ENCODE results near the gene UNC5C. TPM values are rescaled to one million over a fixed set of nuclear protein-coding genes. Genes with fewer than 3 reads are reported as not detected.

UNC5C gene
- total and polyA plus RNA-seq, 2 of the 8 experiments (the other 6 are each of a cell fraction or from before 2014, with no cell fraction given): 0.30 to 1.3 TPM

DNA sequence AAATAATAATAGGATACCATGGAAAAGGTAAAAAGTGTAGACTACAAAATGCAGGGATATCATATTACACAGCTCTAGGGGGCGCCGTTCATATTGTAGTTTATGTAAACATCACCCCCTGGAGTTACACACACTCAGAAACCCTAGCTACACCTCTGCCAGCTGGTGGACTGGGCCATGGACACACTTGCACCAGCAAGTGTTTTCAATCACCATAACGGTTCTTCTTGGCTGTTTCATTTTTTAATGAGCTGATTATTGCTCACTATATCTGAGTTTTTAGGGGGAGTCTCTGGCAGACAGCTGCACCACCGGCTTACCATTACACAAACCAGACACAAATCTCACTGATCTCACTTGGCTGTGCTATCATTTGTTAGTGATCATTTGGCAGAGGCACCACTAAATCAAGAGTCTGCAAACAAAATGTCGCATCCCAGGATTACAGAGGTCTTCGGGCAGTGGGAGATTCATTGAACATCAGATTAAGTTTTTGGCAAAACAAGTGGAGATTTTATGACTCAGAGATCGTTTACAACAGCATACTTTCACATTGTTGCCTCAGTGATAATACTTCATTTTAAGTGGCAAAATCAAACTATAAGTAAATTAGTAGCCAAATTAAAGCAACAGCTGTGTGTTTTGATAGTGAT, 185.7 kb downstream of the UNC5C start:
- no peak overlapping the region for H2BK5ac ChIP-seq (ENCODE audit: low read depth, low read length)

More for the DNA sequence above, 185.7 kb downstream of the UNC5C start:
- Histone ChIP-seq H2BK15ac (ENCODE audit: low read length) (no peak overlapping the region), H3K56ac (replicated peaks; ENCODE audit: insufficient read length, low read depth, low read length) (no peak overlapping the region), H3K4me2 (ENCODE audit: insufficient read depth in 1 of 2, low read depth in 2 of 2, low read length in 2 of 2) (no peak overlapping the region), H3K27me3 (replicated peaks in 1 of 4; ENCODE audit: control insufficient read depth in 3 of 4, extremely low read depth in 1 of 4, insufficient read depth in 3 of 4, low read length in 3 of 4) (no peaks in the 10 kb centered on the region), H3K23ac (ENCODE audit: insufficient read length) (no peak overlapping the region), H3K18ac (ENCODE audit: extremely low read depth, low read length) (no peak overlapping the region), H2AK5ac (ENCODE audit: low read depth, low read length) (no peak overlapping the region), H3K4me1 (replicated peaks in 1 of 4; ENCODE audit: control insufficient read depth in 3 of 4, insufficient read depth in 4 of 4, low read length in 3 of 4) (peaks cover 0 to 2% (median 0%) of the 10 kb centered on the region in 4 experiments; a peak in 1 of 7 replicates), H4K20me1 (replicated peaks in 1 of 2; ENCODE audit: control insufficient read depth in 1 of 2, insufficient read depth in 2 of 2, low read length in 2 of 2) (no peaks in the 10 kb centered on the region), H3K9me3 (ENCODE audit: insufficient read depth in 2 of 2, low read depth in 1 of 2, low read length in 1 of 2) (no peaks in the 10 kb centered on the region), H2BK12ac (ENCODE audit: low read depth, low read length) (no peak overlapping the region), H4K91ac (replicated peaks; ENCODE audit: insufficient read length, low read length) (no peak overlapping the region), H3K27ac (ENCODE audit: low read depth, low read length) (no peak overlapping the region), H2AFZ (ENCODE audit: low read length) (no peak overlapping the region), H4K8ac (ENCODE audit: extremely low read depth, insufficient read depth, low read length) (no peak overlapping the region), H3K4me3 (ENCODE audit: extremely low read depth in 1 of 4, insufficient read depth in 2 of 4, low read depth in 3 of 4, low read length in 4 of 4) (no peak overlapping the region), H3K79me2 (ENCODE audit: control insufficient read depth in 1 of 2, insufficient read depth in 2 of 2, low read length in 2 of 2) (no peaks in the 10 kb centered on the region), H2BK20ac (ENCODE audit: low read length) (no peak overlapping the region), H3K79me1 (ENCODE audit: low read depth, low read length) (no peaks in the 10 kb centered on the region), H3K36me3 (ENCODE audit: control insufficient read depth in 2 of 4, insufficient read depth in 4 of 4, low read length in 3 of 4) (no peaks in the 10 kb centered on the region), H3K9ac (replicated peaks in 1 of 4; ENCODE audit: extremely low read depth in 1 of 4, low read depth in 3 of 4, low read length in 3 of 4) (no peak overlapping the region), H2BK120ac (replicated peaks; ENCODE audit: low read depth, low read length) (no peak overlapping the region), H4K5ac (ENCODE audit: insufficient read length, low read depth, low read length) (no peak overlapping the region), H3K14ac (ENCODE audit: insufficient read length) (no peak overlapping the region), H3K23me2 (ENCODE audit: low read depth, low read length) (no peaks in the 10 kb centered on the region), H3K4ac (replicated peaks; ENCODE audit: insufficient read length, low read depth, low read length) (no peak overlapping the region)
- TF ChIP-seq RAD21 (IDR thresholded peaks at IDR 0.05 in 1 of 2, conservative IDR thresholded peaks at IDR 0.05 in 1 of 2; ENCODE audit: low read depth in 2 of 2, low read length in 2 of 2) (peak; percentile 9 to 31; a peak in 3 of 4 replicates), TBP (IDR thresholded peaks at IDR 0.05; ENCODE audit: low read depth, low read length) (no peak), SIX5 (IDR thresholded peaks at IDR 0.05; ENCODE audit: low read depth, low read length) (peak; percentile 45; the same call in 1 of the 2 replicates)
- TF ChIP-seq, protein P1, sequence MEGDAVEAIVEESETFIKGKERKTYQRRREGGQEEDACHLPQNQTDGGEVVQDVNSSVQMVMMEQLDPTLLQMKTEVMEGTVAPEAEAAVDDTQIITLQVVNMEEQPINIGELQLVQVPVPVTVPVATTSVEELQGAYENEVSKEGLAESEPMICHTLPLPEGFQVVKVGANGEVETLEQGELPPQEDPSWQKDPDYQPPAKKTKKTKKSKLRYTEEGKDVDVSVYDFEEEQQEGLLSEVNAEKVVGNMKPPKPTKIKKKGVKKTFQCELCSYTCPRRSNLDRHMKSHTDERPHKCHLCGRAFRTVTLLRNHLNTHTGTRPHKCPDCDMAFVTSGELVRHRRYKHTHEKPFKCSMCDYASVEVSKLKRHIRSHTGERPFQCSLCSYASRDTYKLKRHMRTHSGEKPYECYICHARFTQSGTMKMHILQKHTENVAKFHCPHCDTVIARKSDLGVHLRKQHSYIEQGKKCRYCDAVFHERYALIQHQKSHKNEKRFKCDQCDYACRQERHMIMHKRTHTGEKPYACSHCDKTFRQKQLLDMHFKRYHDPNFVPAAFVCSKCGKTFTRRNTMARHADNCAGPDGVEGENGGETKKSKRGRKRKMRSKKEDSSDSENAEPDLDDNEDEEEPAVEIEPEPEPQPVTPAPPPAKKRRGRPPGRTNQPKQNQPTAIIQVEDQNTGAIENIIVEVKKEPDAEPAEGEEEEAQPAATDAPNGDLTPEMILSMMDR (IDR thresholded peaks at IDR 0.05; ENCODE audit: control extremely low read depth in 1 of 3, insufficient read depth in 1 of 3, low read depth in 1 of 3, low read length in 3 of 3): peak in 2 of 3 experiments; percentile 37 to 52; a peak in 3 of 4 replicates
- WGBS, 2 experiments (ENCODE audit: extremely low coverage in 1 of 2, insufficient coverage in 1 of 2, insufficient read length in 1 of 2, insufficient replicate concordance in 2 of 2, low coverage in 1 of 2, low lambda C conversion rate in 2 of 2, missing lambda C conversion rate in 1 of 2): 79% methylated on average over 7 of the region's 7 CpGs; no CpG with 5 or more reads in 1 of the 2 experiments
- DNase-seq (ENCODE audit: low read depth in 1 of 2, low spot score in 2 of 2): peak in 1 of 2 experiments; percentile 55
- CTCF ChIA-PET (ENCODE audit: partially characterized antibody): interaction anchor here (0.8 to 1.7 kb wide), 12 partner anchors 9 to 194 kb away, joined by 3 to 7 read pairs (median 3); no protein-coding TSS in a partner anchor
- peak; percentile 24 for FAIRE-seq
- POLR2A ChIA-PET (ENCODE audit: partially characterized antibody): no interaction called here
